WTC11 (cell line): ENCODE measurements around the gene KCTD2. TPM values are rescaled to one million over a fixed set of nuclear protein-coding genes. Genes with fewer than 3 reads are reported as not detected.

Source experiments
- ATAC-seq: fragments of 200-7000 bp; cut with Tn5 transposase; 2 replicates; pipeline ENCODE4 v1.10.0; 2021; ENCODE audit warnings: mild to moderate bottlenecking, moderate library complexity
- CTCF ChIA-PET: fragments of 300-600 bp; sonication (Branson Sonifier 250); formaldehyde crosslinking; loops from one replicate; lab custom pipeline; 2021; ENCODE audit warnings: antibody characterized with exemption; lab: Charles Lee
- POLR2A ChIA-PET: fragments of 350-600 bp; sonication (Branson Sonifier 250); formaldehyde crosslinking; loops from one replicate; lab custom pipeline; 2021; ENCODE audit warnings: antibody characterized with exemption; lab: Charles Lee
- DNase-seq: peaks from one replicate; pipeline ENCODE4 v3.0.0; 2021; ENCODE audit warnings: low spot score
- H3K27ac Mint-ChIP-seq: 2 replicates; pipeline ENCODE4 v1.8.0; 2021; ENCODE audit warnings: mixed read lengths
- H3K27me3 Mint-ChIP-seq: 2 replicates; pipeline ENCODE4 v1.8.0; 2021; ENCODE audit warnings: low read depth, mild to moderate bottlenecking, moderate library complexity, mixed read lengths
- H3K36me3 Mint-ChIP-seq: 2 replicates; pipeline ENCODE4 v1.8.0; 2021; ENCODE audit warnings: mixed read lengths
- H3K4me1 Mint-ChIP-seq: 2 replicates; pipeline ENCODE4 v1.8.0; 2022; ENCODE audit warnings: mixed read lengths
- H3K4me3 Mint-ChIP-seq: 2 replicates; pipeline ENCODE4 v1.8.0; 2021; ENCODE audit warnings: mild to moderate bottlenecking, moderate library complexity, mixed read lengths
- H3K9me3 Mint-ChIP-seq: 2 replicates; pipeline ENCODE4 v1.8.0; 2021; ENCODE audit warnings: mixed read lengths
- AR ChIP-seq: fragments of 250-450 bp; sonication (Bioruptor Pico); IDR thresholded peaks from 2 replicates; pipeline ENCODE4 v1.9.0; 2021; ENCODE audit warnings: mild to moderate bottlenecking
- JUN ChIP-seq: sonication (generic); formaldehyde crosslinking; IDR thresholded peaks from 2 replicates; pipeline ENCODE4 v1.8.0; 2023; ENCODE audit warnings: mild to moderate bottlenecking, missing genetic modification reagents
- MAX ChIP-seq: sonication (generic); formaldehyde crosslinking; IDR thresholded peaks from 2 replicates; pipeline ENCODE4 v1.8.0; 2022; ENCODE audit warnings: mild to moderate bottlenecking, missing genetic modification reagents
- MLX ChIP-seq: sonication (generic); formaldehyde crosslinking; IDR thresholded peaks from 2 replicates; pipeline ENCODE4 v1.8.1; 2023; ENCODE audit warnings: mild to moderate bottlenecking, missing genetic modification reagents, moderate library complexity
- MXD4 ChIP-seq: fragments of 250-450 bp; sonication (Bioruptor Pico); IDR thresholded peaks from 2 replicates; pipeline ENCODE4 v1.8.0; 2021; ENCODE audit warnings: mild to moderate bottlenecking, moderate library complexity, borderline replicate concordance
- PRDM15 ChIP-seq: sonication (generic); formaldehyde crosslinking; IDR thresholded peaks from 2 replicates; pipeline ENCODE4 v1.8.0; 2022; ENCODE audit warnings: missing genetic modification reagents
- RELA ChIP-seq: sonication (generic); formaldehyde crosslinking; IDR thresholded peaks from 2 replicates; pipeline ENCODE4 v1.8.1; 2022; ENCODE audit warnings: missing genetic modification reagents, mild to moderate bottlenecking, borderline replicate concordance
- ZMAT4 ChIP-seq: fragments of 250-450 bp; sonication (Bioruptor Pico); IDR thresholded peaks from 2 replicates; pipeline ENCODE4 v1.9.0; 2021; ENCODE audit warnings: mild to moderate bottlenecking
- ZNF512 ChIP-seq: sonication (generic); formaldehyde crosslinking; IDR thresholded peaks from 2 replicates; pipeline ENCODE4 v1.8.1; 2022; ENCODE audit warnings: missing genetic modification reagents, borderline replicate concordance
- ZNF532 ChIP-seq: fragments of 250-450 bp; sonication (Bioruptor Pico); IDR thresholded peaks from 2 replicates; pipeline ENCODE4 v1.9.0; 2021; ENCODE audit warnings: mild to moderate bottlenecking, borderline replicate concordance
- total RNA-seq: library from RNA; stranded (reverse); gene quantifications from 3 replicates; pipeline ENCODE4 v1.2.3, GENCODE V29; 2021

Gene KCTD2
- total RNA-seq, 1 experiment from 2014 or later, result 31.3 TPM

GRCh38 chr17:75109046-75109406 is 62.0 kb downstream of the KCTD2 start:
- CTCF ChIA-PET, result interaction anchor here (0.6 to 1.9 kb wide), 10 partner anchors 15 to 162 kb away, joined by 3 to 11 read pairs (median 5); partner anchors contain the start of genes MIF4GD and SLC16A5
- ATAC-seq, result peak; percentile 4

More at GRCh38 chr17:75109046-75109406, 62.0 kb downstream of the KCTD2 start:
- H3K9me3 Mint-ChIP-seq, result no peaks in the 10 kb centered on the region
- H3K27me3 Mint-ChIP-seq, result no peaks in the 10 kb centered on the region
- H3K27ac Mint-ChIP-seq, result no peak overlapping the region
- H3K4me3 Mint-ChIP-seq, result peak overlapping the region; percentile 90
- POLR2A ChIA-PET, result interaction anchor here (0.9 to 1.9 kb wide), 8 partner anchors 12 to 93 kb away, joined by 3 to 7 read pairs (median 4); partner anchors contain the start of genes NT5C and SLC16A5
- peaks cover 19% of the 10 kb centered on the region for H3K4me1 Mint-ChIP-seq
- H3K36me3 Mint-ChIP-seq, result peaks cover 7% of the 10 kb centered on the region
- DNase-seq, result no peak
- TF ChIP-seq ZNF532 (CRISPR knock-in tag) (no peak), PRDM15 (0 out of 2 replicates have a peak, but pooled peaks have one; percentile 3), AR (CRISPR knock-in tag) (no peak), JUN (CRISPR knock-in tag) (no peak), MXD4 (CRISPR knock-in tag) (no peak), MAX (CRISPR knock-in tag) (no peak), RELA (CRISPR knock-in tag) (0 out of 2 replicates have a peak, but pooled peaks have one; percentile 17), MLX (CRISPR knock-in tag) (no peak), ZMAT4 (CRISPR knock-in tag) (no peak), ZNF512 (CRISPR knock-in tag) (no peak)
